ENCODE measurements around the gene IST1. TPM values are rescaled to one million over a fixed set of nuclear protein-coding genes. Genes with fewer than 3 reads are reported as not detected.
A peak's percentile ranks its signal among the peaks of the same experiment; 100 is the strongest.

The IST1 gene
- total RNA-seq, 1 donor from 2014 or later = 309 TPM

DNA sequence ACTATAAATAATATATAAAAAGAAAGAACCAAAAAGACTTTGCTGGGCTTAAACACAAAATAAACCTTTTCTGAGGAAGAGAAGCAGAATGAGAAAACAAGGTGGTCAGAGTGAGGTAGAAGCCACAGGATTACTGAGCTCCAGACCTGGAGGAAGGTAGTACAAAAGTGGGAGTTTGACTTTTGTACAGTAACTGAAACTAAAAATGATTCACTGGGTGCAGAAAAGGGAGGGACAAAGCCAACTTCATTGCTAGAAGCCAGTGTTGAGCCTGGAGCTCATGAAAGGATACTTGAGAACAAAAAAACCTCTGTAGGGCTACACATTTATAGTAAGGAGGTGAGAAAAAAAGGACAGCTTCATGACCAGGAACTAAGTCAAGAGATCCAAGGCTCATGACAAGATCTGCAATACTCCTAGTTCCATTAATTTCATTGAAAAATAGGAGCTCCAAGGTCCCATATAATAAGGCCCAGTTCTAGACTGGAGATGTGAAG, 59.4 kb downstream of the IST1 start:
- Mint-ChIP-seq H3K4me1 (no peaks in the 10 kb centered on the region), H3K4me3 (no peak overlapping the region), H3K36me3 (no peaks in the 10 kb centered on the region), H3K27ac (no peak overlapping the region), H3K9me3 (peaks cover 4% of the 10 kb centered on the region), H3K27me3 (ENCODE audit: low read depth) (peaks cover 4% of the 10 kb centered on the region)
- TF ChIP-seq CTCF (IDR thresholded peaks at IDR 0.05; ENCODE audit: unreplicated experiment) = no peak
- DNase-seq (ENCODE audit: low spot score in 2 of 2, unreplicated experiment in 2 of 2) = no peak

GRCh38 chr16:71956486-71956885, 61.2 kb downstream of the IST1 start:
- TF ChIP-seq CTCF (IDR thresholded peaks at IDR 0.05; ENCODE audit: unreplicated experiment) = no peak
- H3K27me3 Mint-ChIP-seq (ENCODE audit: low read depth) = peaks cover 4% of the 10 kb centered on the region
- no peak overlapping the region for H3K27ac Mint-ChIP-seq
- H3K4me1 Mint-ChIP-seq = peaks cover under 1% of the 10 kb centered on the region
- no peak for DNase-seq (ENCODE audit: low spot score in 2 of 2, unreplicated experiment in 2 of 2)
- peaks cover 4% of the 10 kb centered on the region for H3K9me3 Mint-ChIP-seq
- H3K4me3 Mint-ChIP-seq = no peak overlapping the region
- no peaks in the 10 kb centered on the region for H3K36me3 Mint-ChIP-seq

DNA sequence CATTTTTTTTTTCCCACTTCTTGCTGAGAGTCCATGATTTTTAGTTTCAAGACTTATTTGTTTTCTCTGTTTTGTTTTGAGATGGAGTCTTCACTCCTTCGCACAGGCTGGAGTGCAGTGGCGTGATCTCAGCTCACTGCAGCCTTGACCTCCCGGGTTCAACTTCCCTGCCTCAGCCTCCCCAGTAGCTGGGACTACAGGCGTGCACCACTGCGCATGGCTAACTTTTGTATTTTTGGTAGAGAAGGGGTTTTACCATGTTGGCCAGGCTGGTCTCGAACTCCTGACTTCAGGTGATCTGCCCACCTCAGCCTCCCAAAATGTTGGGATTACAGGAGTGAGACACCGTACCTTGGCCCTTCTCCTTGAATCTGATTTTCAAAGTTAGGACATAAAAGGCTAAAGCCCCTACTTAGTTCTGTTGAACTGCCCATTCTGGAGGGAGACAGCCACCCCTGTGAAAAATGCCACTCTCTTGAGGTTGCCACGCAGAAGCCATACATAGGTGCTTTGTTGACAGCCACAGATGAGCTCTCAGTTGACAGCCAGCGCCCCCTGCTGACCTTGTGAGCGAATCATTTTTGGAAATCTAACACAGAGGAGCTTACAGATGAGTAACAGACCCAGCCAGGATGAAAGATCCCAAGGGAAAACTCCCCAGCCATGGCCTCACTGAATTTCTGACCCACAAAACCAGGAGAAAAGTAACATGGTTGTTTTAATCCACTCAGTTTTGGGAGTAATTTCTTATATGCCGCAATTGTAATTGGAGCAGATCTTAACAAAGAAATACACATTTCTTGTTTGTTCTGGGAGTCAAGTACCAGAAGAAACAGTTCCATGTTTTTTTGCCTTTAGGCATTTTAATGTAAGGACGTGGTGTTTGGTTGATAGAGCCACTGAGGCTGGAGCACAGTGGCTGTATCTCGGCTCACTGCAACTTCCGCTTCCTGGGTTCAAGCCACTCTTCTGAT, 66.0 kb downstream of the IST1 start:
- peak; percentile 71 for TF ChIP-seq CTCF (IDR thresholded peaks at IDR 0.05; ENCODE audit: unreplicated experiment)
- DNase-seq (ENCODE audit: low spot score in 2 of 2, unreplicated experiment in 2 of 2) = peak; percentile 48 to 82
- H3K36me3 Mint-ChIP-seq = no peaks in the 10 kb centered on the region
- peaks cover 4% of the 10 kb centered on the region for H3K9me3 Mint-ChIP-seq
- peaks cover 2% of the 10 kb centered on the region for H3K4me1 Mint-ChIP-seq
- peaks cover 4% of the 10 kb centered on the region for H3K27me3 Mint-ChIP-seq (ENCODE audit: low read depth)
- no peak overlapping the region for H3K27ac Mint-ChIP-seq
- H3K4me3 Mint-ChIP-seq = no peak overlapping the region

- Mint-ChIP-seq H3K27ac (no peak overlapping the region), H3K4me3 (no peak overlapping the region), H3K9me3 (no peaks in the 10 kb centered on the region), H3K27me3 (ENCODE audit: low read depth) (peaks cover 4% of the 10 kb centered on the region), H3K36me3 (no peaks in the 10 kb centered on the region), H3K4me1 (peaks cover 2% of the 10 kb centered on the region)
- no peak for DNase-seq (ENCODE audit: low spot score in 2 of 2, unreplicated experiment in 2 of 2)
- no peak for TF ChIP-seq CTCF (IDR thresholded peaks at IDR 0.05; ENCODE audit: unreplicated experiment)
Measured at GRCh38 chr16:71963125-71963875, 68.0 kb downstream of the IST1 start.

DNA sequence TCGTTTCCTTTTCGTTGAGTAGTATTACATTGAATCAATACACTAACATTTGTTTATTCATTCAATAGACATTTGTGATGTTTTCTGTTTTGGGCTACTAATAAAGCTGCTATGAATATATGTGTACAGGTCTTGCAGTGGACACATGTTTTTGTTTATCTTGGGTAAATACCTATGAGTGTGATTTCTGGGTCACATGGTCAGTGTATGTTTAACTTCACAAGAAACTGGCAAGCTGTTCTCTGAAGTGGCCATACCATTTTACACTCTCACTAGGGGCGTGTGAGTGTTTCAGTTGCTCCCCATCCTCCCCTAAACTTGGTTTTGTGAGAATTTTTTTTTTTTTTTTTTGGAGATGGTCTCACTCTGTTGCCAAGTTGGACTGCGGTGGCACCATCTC, 69.9 kb downstream of the IST1 start:
- Mint-ChIP-seq H3K4me3 (no peak overlapping the region), H3K9me3 (no peaks in the 10 kb centered on the region), H3K27ac (no peak overlapping the region), H3K27me3 (ENCODE audit: low read depth) (no peaks in the 10 kb centered on the region), H3K36me3 (no peaks in the 10 kb centered on the region), H3K4me1 (peaks cover 2% of the 10 kb centered on the region)
- no peak for DNase-seq (ENCODE audit: low spot score in 2 of 2, unreplicated experiment in 2 of 2)
- TF ChIP-seq CTCF (IDR thresholded peaks at IDR 0.05; ENCODE audit: unreplicated experiment) = no peak

Measured in mesothelial cell of epicardium (in vitro differentiated cells).